HG03108 (cell line): ENCODE measurements around the gene MEGF6.

Source experiments
- ATAC-seq: cut with Tn5 transposase; IDR thresholded peaks from one replicate; pipeline ENCODE4 v1.9.1; 2021; ENCODE audit warnings: moderate library complexity; ENCODE audit not compliant: unreplicated experiment

The MEGF6 gene

DNA sequence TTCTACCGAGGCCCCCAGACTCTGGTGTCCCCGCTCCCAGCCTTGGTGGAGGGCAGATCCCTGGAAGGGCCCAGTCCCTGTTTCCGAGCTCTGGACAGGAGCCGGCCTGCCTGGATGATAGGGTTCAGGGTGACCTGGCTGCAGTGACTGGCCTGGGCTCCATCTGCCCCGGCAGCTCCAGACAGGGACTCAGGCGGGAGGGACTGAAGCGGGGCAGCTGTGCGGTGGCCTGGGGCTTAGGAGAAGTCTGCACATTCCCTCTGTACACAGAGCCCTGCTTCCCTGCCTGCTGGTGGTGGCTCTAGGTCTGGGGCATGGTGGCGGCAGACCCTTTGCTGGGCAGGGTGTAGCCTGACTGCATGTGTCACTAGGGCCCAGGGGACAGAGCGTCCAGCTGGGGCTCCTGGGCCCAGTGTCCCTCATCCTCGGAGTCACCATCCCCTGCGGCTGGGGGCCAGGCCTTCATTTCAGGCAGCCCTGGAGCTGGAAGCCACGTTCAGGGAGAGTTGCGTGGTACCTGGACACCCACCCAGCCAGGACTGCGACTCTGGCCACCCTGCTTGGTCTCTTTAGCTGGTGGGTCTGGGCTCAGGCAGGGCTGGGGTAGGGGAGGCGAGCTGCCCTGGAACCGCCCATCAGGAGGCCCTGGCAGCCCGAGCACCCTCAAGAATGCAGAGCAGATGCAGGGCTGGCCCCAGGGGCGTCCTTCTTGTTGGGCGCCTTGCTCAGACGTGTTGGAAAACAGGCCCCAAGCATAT, 147.2 kb downstream of the MEGF6 start:
- no peak for ATAC-seq

DNA sequence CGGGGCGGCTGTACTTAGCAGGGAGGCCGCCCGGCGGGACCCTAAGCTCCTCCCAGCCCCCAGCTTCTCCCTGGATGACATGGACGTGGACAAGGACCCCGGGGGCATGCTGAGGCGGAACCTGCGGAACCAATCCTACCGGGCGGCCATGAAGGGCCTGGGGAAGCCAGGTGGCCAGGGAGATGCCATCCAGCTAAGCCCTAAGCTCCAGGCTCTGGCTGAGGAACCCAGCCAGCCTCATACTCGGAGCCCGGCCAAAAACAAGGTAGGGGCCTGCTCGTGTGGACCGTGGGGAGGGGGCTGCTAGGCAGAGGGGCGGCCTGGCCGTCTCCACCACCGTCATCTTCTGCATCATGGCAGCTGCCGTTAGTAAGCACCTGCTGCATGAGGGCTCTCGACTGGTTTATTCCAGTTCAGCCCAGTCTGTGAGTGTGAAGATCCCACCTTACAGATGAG, 147.9 kb downstream of the MEGF6 start:
- no peak for ATAC-seq

DNA sequence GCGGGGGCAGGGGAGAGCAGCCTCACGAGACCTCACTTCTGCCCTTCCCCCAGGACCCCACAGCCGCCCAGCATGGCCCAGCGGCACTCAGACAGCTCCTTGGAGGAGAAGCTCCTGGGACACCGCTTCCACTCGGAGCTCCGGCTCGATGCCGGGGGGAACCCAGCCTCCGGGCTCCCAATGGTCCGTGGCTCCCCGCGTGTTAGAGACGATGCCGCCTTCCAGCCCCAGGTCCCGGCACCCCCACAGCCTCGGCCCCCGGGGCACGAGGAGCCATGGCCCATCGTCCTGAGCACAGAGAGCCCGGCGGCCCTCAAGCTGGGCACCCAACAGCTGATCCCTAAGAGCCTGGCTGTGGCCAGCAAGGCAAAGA, 148.3 kb downstream of the MEGF6 start:
- ATAC-seq, result no peak

DNA sequence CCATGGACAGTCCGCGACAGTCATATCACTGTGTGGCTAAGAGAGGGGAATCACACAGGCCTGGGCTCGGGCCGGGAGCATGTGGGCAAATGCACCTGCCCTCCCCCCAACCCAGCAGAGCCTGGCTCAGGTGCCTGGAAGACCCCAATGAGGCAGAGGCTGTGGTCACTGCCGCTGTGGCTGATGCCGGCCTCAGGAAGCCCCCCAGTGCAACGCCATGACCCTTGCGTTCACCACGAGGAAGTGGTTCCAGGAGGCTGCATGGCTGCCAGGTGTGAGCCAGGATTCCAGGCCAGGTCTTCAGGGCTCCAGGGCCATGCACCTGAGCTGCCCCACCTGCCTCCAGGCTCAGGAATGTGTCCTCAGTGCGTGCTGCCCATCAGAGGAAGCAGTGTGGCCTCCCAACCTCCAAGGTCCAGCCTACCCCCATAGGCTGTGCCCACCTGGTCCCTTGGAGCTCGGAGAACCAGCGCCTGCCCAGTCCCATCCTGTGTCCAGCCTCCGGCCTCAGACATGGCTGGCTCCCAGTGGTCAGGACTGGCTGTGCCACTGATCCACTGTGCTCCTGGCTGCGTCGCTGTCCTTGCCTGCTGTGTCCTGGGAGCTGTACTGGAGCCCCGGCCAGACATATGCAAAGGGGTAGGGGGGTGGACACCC, 148.8 kb downstream of the MEGF6 start:
- ATAC-seq, result no peak

DNA sequence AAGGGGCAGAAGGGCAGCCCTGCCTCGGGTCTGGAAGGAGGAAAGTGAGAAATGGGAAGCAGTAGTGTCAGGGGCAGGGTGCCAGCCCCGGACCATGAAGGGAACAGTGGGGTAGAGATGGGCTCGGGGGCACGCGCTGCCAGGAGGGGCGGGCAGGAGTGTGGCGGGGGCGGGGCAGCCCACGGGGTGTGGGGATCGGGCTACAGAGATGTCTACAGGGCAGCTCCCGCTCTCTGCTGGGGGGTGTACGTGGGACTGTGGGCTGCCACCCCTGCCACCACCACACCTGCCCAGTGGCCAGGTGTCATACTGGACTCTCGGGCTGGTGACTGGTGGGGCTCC, 149.4 kb downstream of the MEGF6 start:
- no peak for ATAC-seq

DNA sequence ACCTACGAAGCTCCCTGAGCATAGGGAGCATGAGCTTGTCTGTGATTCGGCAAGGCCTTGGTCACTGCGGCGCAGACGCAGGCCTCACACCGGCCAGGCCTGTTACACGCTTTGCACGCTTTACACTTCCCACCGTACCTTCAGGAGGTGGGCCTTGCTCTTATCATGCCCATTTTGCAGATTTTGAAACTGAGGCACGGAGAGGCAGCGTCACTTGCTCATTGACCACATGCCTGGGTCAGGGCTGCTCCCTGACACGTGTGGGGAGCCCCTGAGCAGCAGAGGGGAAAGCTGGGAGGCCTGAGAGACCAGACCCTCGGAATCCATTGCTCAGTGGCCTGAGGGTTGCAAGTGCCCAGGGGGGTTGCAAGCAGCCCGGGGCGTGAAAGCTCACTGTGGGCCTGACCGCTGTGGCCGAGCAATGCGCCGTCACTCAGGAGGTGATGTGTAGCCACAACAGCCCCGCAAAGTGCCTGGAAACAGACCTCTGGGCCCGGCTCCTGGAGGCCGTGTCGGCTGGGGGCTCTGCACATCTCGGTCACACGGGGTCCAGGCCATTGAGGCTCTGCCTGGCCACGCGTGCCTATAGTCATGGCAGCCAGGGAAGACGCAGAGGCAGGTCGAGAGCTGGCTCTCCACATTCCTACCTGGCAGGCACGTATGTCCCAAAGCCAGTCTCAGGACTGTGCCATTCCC, 149.9 kb downstream of the MEGF6 start:
- no peak for ATAC-seq

DNA sequence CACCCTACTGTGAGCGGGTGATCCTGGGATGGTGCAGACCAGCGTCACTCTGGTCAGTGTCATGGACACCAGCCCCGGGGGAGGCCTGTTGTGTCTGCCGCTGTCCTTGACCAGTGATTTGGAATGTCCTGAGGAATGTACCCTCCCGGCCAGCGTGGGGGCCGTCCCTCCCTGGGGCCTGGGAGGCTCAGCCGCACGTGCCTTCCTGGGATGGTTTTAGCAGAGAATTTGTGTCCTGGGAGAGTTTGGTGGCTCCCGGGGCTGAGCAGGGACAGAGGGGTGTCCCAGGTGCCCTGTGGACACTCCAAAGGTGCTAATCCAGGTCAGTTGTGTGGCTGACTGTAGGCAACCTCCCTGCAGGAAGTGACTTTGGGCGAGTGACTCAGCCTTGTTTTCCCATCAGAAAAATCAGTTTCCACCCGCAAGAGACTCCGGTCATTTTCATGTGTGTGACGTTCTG, 150.6 kb downstream of the MEGF6 start:
- ATAC-seq, result no peak

DNA sequence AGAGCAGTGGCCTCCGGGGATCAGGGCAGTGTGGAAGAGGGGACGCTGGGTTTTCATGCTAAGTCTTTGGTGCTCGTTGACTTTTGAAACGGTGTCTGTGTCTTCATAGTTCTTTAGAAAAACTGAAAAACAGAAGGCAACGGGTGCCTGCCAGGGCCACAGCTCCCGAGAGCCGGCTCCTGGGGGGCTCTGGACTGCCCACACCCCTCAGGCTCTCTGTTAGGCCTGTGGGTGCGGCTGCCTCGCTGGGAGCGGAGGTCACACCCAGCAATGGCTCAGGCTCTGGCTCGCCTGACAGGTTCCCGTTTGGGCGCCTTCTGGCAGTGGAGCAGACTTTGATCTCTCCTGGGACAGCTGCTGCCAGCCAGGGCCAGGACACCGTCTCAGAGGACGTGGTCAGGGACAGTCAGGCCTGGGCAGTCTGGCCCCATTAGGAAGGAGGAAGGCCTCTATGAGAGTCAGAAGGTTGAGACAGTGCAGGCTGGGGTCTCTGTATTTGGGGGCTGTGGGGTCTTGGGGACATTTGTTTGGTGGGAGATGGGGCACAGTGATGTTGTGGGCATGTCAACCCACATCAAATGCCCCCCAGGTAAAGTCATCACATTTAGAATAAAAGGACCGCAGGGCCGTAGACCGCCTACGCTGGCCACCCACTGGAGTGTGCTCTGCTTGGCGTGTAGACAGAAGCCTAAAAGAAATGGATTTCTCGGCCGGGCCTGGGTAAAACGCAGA, 151.2 kb downstream of the MEGF6 start:
- no peak for ATAC-seq

DNA sequence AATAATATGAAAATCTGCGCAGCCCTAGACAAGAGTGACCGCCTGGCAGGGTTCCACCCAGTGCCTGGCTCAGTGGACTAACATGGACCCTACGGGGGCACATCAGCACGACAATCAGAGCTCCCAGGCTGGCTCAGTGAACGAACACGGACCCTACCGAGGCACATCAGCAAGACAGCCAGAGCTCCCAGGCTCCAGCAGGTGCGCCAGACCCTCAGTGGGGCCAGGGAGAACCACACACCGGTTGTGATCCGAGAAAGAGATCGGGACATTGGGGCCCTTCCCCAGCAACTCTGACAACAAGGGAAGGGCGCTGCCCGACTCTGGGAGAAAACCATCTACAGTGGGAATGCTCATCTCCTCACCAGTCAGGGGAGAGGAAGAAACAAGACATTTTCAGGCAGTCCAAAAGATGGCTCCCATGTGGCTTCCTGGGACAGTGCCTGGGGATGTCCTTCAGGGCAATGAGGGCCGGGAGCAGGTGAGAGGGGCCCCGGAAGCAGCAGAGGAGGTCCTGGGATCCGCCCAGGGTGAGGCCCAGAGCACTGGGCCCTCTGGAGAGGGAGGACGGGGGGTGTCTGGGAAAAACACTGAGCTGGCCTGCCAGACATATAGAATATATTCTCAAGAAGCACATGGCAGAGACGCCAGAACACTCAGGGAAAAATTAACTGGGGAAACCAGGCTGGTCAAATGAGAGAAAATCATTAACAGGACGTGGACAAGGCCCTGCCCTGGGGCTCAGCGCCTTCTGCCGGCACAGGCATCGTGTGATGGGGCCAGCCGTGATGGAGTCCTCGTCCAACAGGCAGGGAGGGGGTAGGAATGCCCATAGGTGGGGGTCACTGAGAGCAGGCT, 152.0 kb downstream of the MEGF6 start:
- no peak for ATAC-seq

DNA sequence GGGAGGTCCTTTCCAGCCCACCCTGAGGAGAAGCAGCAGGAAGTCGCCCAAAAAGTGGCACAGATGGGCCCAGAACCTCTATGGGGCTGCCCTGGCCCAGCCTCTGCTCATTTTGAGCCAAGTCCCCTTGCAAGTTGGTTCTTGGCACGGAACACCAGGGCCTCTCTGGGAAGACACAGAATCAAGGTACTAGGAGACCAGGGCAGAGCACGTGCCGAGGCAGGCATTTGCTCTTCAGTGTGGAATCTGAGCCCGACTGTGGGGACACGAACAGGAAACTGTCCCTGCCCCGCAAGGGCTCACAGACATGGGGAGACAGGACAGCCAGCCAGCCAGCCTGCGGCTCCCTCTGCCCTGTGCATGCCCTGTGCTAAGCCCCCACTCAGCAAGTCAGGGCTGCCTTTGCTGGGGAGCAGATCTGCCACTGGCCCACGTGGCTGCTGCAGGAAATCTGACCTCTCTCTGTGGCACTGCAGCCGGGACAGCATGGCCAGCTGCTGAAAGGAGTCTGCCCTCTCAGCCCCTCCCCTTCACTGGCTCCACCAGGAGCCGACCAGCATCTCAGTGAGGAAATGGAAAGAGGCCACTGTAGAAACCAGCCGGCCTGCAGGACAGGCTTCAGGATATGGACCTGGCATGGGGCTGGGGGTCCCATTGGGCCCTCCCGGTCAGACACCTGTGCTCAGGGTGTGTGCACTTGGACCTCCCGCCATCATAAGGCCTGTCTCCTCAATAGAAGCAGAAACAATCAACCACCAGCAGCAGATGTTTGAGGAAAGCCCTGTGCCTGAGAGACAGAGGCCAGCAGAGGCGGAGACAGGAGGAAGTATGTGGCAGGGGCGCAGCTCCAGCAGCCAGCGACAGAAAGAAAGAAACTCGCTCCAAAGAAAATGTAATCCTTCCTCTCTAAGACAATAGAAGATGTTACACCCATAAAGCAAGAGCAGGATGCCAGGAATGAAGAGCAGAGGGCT, 153.1 kb downstream of the MEGF6 start:
- no peak for ATAC-seq

DNA sequence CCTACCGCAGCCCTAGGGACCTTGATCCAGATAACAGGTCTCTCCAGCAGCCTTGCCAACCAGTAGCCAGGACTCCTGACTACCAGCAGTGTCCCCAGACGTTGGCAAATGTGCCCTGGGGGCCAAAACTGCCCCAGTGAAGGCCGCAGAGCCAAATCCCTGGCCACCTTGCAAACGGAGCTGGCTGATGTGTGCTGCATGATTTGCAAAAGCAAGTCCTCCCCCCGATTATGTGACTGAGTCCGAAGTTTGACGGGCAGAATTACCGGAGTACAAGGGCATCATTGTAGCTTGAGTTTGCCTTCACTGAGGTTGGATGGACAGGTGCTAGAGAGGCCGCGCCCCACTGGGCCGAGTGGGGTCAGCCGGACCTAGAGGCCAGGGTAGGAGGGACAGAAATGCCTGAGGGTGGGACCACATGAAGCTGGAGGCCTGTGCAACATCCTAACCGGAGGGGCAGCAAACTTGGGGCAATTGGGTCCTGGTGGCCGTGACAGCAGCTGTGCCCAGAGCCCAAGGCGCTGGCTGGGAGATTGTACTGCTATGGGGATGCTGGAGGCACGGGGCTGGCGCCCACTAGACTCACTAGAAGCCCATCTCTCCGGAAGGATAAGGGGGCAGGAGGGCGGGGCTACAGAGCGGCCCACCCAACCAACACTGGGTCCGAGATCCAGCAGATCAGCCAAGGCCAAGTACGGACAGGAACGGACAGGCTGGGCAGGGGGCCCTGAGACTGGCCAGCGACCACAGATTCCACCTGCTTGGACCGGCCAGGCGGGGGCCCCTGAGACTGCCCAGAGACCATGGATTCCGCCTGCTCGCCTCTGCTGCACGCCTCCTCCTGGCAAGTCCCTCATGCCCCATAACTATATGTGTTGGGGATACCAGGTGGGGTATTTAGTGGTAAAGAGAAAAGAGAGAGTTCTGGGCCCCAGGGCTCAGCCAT, 154.1 kb downstream of the MEGF6 start:
- no peak for ATAC-seq

DNA sequence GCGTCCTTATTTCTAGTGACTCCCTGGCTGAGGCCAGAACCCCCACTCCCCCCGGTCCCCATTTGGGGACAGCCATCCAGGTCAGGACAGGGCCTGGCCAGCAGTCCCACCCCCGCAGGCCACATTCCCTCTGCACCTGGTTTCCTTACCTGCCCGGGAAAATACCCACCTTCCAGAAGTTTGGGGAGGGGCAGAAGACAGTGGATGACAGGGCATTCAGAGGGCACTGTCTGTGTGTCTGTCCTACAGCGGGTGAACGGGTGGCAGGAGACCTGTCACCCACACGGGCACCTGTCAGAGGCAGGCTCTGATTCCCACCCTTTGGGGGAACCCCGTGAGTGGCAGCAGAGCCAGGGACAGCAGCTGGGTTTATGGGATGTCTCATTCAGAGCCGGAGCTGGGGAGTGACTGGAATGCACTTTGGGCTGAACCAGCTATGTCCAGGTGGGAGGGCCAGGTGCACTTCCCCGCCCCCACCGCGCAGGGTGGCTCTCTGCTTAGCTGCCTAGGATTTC, 154.8 kb downstream of the MEGF6 start:
- ATAC-seq, result no peak

DNA sequence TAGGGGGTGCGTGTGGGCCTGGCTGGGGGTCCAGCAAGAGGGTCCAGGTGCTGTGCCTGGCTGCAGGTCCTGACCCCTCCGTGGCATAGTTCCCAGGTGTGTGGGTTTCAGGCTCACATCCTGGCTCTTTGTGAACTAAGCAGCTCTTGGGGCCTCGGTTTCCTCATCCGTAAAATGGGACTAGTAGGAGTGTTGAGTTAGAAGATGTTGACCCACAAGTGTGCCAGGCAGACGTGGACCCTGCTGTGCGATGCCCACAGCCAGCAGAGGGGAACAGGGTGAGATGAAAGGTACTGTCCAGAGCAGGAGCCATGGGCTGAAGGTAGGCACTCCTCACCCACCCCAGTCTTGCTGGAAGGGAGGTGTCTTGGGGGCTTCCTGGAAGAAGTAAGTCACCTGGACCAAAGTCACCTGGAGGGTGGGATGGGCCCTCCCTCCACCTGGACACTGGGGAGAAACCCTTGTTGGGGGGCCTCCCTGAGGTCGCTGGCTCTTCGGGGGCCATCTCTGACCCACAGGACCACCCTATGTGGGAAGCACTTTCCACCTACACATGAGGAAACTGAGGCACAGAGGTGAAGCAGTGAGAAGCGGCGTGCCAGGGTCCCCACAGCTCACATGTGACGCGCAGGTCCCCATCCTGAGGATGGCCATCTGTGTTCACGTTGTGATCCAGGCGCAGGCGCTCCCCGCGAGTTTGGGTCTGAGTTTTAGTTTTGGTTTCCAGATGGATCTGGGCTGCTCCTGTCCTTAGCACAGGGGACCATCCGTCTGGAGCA, 155.4 kb downstream of the MEGF6 start:
- no peak for ATAC-seq

DNA sequence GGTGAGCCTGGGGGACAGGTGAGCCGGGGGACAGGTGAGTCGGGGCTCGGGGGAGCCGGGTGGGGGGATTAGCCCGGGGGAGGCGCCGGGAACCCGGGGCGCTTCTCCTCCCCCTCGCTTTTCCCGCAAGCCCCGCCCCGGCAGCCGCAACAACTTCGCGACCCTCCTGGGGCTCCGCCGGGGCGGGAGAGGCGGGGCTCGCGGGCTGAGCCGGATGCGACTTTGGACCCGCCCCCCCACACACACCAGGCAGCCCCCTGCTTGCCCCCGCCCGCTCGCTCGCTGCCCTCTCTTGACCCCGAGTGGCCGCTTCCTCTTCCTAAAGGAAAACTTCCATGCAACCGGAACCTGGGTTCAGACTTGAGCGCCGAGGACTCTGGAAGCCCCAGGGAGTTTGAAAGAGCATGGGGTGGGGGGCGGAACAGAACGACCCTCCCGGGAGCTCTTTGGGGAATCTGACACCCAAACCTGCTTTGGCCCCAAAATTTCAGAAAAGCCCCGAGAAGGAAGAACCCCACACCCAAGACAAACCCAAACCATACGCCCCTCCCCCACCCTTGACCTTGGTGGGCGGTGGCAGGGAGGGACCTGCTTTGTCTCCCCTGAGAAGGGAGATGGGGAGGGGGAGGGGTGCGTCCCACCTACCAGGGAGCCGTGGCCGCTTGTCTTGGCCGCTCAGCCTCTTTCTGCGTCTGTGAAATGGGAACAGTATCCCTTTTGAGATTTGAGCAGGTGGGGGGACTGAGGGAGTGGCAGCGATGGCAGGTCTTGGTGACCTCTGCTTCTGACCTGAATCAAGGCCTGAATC, 156.3 kb downstream of the MEGF6 start:
- no peak for ATAC-seq

DNA sequence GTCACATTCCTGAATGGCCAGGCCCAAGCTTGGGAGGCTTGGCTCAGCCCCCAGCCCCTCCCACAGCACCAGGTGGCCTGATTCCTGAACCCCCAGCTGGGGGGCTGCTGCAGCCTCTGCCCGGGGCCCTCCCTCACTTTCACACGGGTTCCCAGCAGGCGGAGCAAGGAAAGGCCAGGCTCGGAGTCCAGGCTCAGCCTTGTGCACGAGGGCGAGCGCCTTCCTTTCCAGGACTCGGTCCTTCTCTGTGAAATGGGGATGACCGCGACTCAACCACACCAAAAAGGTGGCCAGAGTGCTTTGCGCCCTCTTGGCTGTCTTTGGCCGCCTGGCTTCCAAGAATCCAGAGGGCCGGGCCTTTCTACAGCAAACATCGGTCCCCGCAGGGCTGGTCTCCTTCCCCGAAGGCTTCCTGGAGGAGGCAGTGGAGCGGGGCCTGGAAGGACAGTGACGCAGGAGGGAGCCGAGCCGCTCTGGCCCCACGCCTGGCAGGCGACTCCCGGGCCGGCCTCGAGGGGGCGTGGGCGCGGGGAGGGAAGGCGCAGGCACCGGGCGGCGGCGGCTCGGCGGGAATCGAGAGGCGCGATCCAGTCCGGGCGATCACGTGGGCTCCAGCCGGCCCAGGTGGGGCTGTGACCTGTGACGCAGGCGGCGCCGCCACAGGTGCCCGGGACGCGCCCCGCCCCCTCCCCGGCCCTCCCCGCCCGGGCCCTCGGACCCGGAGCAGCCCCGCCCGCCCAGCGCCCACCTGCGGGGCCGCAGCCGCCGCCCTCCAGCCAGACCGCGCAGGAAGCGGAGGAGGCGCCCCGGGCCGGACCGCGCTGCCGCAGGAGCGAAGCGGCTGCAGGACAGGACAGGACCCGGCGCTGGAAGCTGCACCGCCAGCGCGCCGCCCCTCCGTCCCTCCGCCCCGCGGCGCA, 157.2 kb downstream of the MEGF6 start, which contains the start of gene ARHGEF16:
ARHGEF16 (plus strand) TSS at position 775 of the 920 bp plus-strand sequence. CDS start 8,420 bp downstream, outside the sequence.
- no peak for ATAC-seq
